GM21526 (cell line): ENCODE measurements around the gene RPS2.
"Not testable (repeated sequence)": the region's sequence is repeated elsewhere in the genome, so short reads cannot be mapped to it uniquely, and the experiment has no call there.

Source experiments
- ATAC-seq: cut with Tn5 transposase; IDR thresholded peaks from one replicate; pipeline ENCODE4 v1.9.1; 2021; ENCODE audit warnings: moderate library complexity; ENCODE audit not compliant: unreplicated experiment, low FRiP score

Gene RPS2

DNA sequence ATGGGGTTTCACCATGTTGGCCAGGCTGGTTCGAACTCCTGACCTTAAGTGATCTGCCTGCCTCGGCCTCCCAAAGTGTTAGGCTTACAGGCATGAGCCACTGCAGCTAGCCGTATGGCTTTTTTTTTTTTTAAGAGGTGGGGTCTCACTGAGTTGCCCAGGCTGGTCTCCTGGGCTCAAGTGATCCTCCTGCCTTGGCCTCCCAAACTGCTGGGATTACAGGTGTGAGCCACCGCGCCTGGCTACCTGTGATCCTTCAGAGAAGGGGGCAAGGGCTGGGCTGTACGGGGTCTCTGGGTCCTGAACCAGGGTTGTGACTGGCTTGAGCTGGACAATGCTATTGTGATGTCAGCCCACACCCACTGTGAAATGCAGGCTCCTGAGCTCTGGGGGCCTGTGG is 1.8 kb upstream of the RPS2 start, which contains the start of gene RNF151:
TSS of gene RNF151 (plus strand) at position 397 of the 400 bp plus-strand sequence. CDS start 26 bp downstream, outside the sequence.
- ATAC-seq, result no peak

GRCh38 chr16:1965396-1966001 is 873 bp upstream of the RPS2 start:
- ATAC-seq, result no peak

DNA sequence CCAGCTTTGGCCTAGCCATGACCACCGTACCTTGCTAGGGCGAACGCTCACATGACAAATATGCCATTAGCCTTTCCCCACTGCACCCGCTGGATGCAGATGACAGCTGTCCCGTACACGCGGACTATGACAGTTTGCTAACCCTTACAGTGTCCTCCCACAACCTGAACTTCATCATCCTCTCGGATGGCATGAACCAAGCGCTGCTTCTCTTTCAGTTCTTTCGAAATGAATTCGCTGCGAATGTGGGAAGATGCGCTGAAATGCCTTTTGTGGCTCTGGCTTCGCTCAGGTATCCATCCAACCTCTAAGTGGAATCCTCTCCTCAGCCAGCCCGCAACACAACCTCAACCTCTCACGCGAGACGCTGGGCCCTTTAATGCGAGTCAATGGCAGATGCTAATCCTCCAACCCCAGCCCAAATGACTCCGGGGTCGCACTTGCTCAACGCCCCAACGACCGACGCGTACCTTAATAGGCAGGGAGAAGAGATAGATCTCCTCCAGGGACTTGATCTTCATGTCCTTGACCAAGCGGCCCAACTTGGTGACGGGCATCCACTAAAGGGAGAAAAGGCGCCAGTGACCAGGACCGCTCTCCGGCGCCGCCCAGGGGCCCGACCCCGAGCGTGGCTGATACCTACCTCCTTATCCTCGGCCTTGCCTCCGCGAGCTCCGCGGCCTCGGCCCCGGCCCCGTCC is 670 bp downstream of the RPS2 start:
- no peak for ATAC-seq

DNA sequence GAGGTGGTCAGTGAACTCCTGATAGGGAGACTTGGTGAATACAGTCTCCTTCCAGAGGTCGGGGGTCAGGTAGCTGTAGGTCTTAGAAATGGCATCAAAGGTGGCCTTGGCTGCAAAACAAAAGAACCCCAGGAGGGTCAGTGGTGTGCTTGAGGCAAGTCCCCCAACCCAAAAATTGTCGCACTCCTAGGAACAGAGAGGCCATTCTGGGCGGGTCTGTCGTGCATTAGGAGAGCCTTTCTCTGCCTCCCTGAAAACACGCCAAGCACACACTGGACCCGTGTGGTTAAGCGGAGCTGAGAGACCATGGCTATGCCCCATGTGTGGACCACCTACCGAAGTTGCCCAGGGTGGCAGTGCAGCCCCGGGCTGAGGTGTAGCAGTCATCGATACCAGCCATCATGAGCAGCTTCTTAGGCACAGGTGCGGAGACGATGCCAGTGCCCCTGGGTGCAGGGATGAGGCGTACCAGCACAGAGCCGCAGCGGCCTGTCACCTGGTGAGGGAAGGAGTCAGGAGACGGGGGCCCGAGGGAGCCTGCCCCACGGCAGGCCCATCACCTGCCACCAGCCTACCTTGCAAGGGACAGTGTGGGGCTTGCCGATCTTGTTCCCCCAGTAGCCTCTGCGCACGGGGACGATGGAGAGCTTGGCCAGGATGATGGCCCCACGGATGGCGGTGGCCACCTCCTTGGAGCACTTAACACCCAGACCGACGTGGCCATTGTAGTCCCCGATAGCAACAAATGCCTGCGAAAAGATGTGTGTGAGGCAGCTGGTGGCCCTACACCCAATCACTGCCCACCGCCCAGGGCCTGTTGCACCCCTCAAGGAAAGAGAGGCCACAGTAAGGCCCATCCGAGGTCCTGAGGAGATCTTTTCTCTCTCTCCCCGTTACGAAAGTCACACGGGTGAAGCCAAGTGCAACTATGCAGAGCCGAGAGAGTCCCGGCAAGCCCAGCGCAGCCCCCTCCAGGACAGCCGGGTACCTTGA is 2.2 kb downstream of the RPS2 start:
- ATAC-seq, result not testable (repeated sequence)

DNA sequence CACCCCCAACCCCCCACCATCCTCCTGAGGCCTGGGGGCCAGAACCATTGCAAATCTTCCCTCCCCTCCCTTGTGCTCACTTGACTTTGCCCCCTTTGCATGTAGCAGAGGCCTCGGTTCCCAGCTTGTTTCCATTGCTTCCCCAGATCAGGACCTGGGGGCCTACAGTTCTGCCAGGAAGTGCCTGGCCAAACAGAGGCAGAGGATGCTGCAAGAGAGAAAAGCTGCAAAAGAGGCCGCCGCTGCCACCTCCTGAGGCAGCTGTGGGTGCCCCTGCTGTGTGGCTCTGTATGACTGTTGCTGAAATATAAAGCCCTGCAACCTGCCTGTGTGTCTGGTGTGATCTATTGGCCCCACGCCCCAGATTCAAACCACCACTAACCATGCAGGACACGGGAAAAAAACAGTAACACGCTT is 3.0 kb downstream of the RPS2 start:
- no peak for ATAC-seq

GRCh38 chr16:1960665-1961630 is 3.7 kb downstream of the RPS2 start:
- ATAC-seq, result no peak

GRCh38 chr16:1959269-1960039 is 5.2 kb downstream of the RPS2 start, which contains the start of gene NDUFB10:
Gene NDUFB10, plus strand, starts transcription at chr16:1959538. Its CDS starts 87 bp downstream, at chr16:1959625.
- peak; percentile 55 for ATAC-seq

- no peak for ATAC-seq
These were observed 5.8 kb downstream of the RPS2 start for GRCh38 chr16:1958715-1959268.

DNA sequence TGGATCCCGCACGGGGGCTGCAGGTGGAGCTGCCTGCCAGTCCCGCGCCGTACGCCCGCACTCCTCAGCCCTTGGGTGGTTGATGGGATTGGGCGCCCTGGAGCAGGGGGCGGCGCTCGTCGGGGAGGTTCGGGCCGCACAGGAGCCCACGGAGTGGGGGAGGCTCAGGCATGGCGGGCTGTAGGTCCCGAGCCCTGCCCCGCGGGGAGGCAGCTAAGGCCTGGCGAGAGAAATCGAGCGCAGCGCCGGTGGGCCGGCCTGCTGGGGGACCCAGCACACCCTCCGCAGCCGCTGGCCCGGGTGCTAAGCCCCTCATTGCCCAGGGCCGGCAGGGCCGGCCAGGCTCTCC is 6.5 kb downstream of the RPS2 start:
- not testable (repeated sequence) for ATAC-seq

GRCh38 chr16:1957434-1958142 is 7.0 kb downstream of the RPS2 start:
- not testable (repeated sequence) for ATAC-seq

DNA sequence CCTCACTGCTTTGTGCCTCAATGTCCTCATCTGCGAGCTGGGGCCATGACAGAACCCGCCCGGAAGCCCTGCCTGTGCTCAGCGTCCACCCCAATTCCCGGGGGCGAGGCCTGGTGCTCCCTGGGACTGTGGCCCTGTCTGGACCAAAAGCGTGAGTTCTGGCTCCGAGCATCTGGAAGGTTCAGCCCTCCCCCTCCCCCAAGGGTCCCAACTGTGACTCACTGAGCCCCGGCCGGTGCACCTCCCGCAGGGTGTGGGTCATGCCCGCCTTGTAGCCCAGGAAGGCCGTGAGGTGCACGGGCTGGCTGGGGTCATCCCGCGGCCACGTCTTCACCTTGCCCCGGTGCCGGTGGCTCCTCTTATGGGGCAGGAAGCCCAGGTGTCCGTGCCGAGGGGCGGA is 10.9 kb downstream of the RPS2 start:
- no peak for ATAC-seq

- no peak for ATAC-seq
These were observed 14.1 kb downstream of the RPS2 start for GRCh38 chr16:1950559-1950958.

GRCh38 chr16:1950047-1950446 is 14.6 kb downstream of the RPS2 start:
- ATAC-seq, result no peak

- no peak for ATAC-seq
These were observed 15.1 kb downstream of the RPS2 start for GRCh38 chr16:1949507-1949906.

DNA sequence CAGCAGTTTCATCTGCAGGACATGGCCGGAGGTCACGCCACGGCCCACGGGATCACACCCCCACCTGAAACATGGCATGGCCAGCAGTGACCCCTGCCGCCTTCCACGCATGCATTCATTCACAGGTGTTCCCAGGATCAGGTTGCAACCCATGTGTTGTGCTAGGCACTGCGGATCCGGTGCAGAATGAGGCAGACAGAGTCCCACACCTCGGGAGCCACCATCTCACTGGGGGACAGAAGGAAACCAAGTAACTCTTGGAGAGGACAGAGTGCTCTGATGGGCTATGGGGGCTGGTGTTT is 17.3 kb downstream of the RPS2 start:
- no peak for ATAC-seq

GRCh38 chr16:1946495-1947368 is 17.9 kb downstream of the RPS2 start:
- no peak for ATAC-seq

- no peak for ATAC-seq
These were observed 18.9 kb downstream of the RPS2 start for GRCh38 chr16:1945559-1946391.
